Body of pancreas (tissue), 4 donors: ENCODE results near the gene CAMKK2. TPM values are rescaled to one million over a fixed set of nuclear protein-coding genes. Genes with fewer than 3 reads are reported as not detected.
"Not testable (repeated sequence)": the region's sequence is repeated elsewhere in the genome, so short reads cannot be mapped to it uniquely, and the experiment has no call there.

Experiments
- ATAC-seq: fragments of 150-250 bp; one replicate; pipeline ENCODE4 v1.9.1; 2016
- DNase-seq, 4 donors: peaks; one replicate each; pipeline ENCODE4 v3.0.0-alpha.2; 2019
- H3K27ac ChIP-seq, 4 donors: fragments of 200-600 bp; sonication (generic); 1 replicate in 3 of 4; 2 replicates in 1 of 4; pipeline versions ENCODE4 v1.5.1 to v1.6.1; 2016 to 2019; ENCODE audit warnings: mild to moderate bottlenecking in 1 of 4, mixed read lengths in 1 of 4, moderate library complexity in 1 of 4
- H3K27me3 ChIP-seq, 2 donors: fragments of 200-600 bp; sonication (generic); one replicate each; pipeline ENCODE4 v1.6.0; 2016; ENCODE audit warnings: mild to moderate bottlenecking in 1 of 2
- H3K36me3 ChIP-seq, 2 donors: fragments of 200-600 bp; sonication (generic); replicated peaks in 1 of 2; 2 replicates each; pipeline ENCODE4 v1.5.1; 2016; ENCODE audit warnings: low read depth in 2 of 2; ENCODE audit not compliant: insufficient read depth in 1 of 2
- H3K4me1 ChIP-seq: fragments of 200-600 bp; sonication (generic); one replicate; pipeline ENCODE4 v1.6.0; 2016
- H3K4me3 ChIP-seq, 2 donors: fragments of 200-600 bp; sonication (generic); 1 replicate in 1 of 2; 2 replicates in 1 of 2; pipeline ENCODE4 v1.5.1; 2016 to 2019
- H3K9me3 ChIP-seq, 3 donors: fragments of 200-600 bp; sonication (generic); 1 replicate in 2 of 3; 2 replicates in 1 of 3; pipeline ENCODE4 v1.5.1; 2016
- POLR2A ChIP-seq, 3 donors: fragments of 450-650 bp; IDR thresholded peaks; one replicate each; pipeline ENCODE4 v1.6.1; 2016; ENCODE audit warnings: antibody characterized with exemption in 3 of 3, mild to moderate bottlenecking in 2 of 3
- WGBS, 2 donors: methylation state at CpG; one replicate each; pipeline ENCODE4 v1.1.5; 2017; 5-methylcytosine and 5-hydroxymethylcytosine counted together
- intact Hi-C: fragments of 100-400 bp; cut with DNase I; formaldehyde crosslinking; loops from one replicate; pipeline ENCODE4 v1.15.1; 2023
- total RNA-seq, 2 donors: library from RNA; depleted of rRNA; stranded (reverse); fragments of >200 nt; gene quantifications; one replicate each; pipeline ENCODE4 v1.1.0, GENCODE V29; 2016
- TF ChIP-seq, protein P1 (sequence below), 7 experiments: fragments of 450-650 bp in 4 of 7; fragments of 200-600 bp in 3 of 7; sonication (generic) in 3 of 7; IDR thresholded peaks; one replicate each; pipeline ENCODE4 v1.5.1; 2016 to 2019; ENCODE audit warnings: antibody characterized with exemption in 7 of 7

Gene CAMKK2
- total RNA-seq, 2 donors from 2014 or later: 17.4 to 70.5 TPM

DNA sequence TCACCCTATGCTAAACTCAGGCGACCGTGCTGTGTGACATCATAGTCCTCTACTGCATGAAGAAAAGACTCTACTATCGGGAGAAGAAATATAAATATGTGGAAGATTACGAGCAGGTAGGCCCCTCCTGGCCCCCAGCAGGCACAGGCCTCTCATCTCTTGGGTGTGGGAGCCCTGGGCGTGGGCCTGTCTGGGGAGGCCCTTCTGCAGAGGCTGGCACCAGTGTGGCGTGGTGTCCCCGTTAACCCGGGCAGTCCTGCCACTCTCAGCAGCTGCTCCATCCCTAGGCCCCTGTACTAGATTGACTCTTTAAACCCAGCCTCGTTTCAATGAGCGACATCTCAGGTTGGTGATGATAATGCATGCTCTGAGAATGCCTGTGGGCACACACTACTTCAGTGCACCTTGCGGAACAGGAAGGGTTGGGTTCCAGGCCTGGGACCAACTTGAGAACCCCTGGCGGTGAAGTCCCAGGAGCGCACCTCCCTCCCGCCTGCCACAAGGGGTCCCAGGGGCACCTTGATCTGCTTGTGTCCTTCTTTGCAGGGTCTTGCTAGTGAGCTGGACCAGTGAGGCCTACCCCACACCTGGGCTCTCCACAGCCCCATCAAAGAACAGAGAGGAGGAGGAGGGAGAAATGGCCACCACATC is 63.4 kb downstream of the CAMKK2 start:
- WGBS, 2 donors: 84 to 99% methylated on average over 7 to 14 of the region's 14 CpGs
- intact Hi-C loops: no loop called here
- peaks cover 0 to 11% of the 10 kb centered on the region in 2 donors for H3K36me3 ChIP-seq
- H3K27me3 ChIP-seq: no peaks in the 10 kb centered on the region
- peaks cover 21% of the 10 kb centered on the region for H3K4me1 ChIP-seq
- H3K9me3 ChIP-seq: no peaks in the 10 kb centered on the region
- no peak overlapping the region for H3K4me3 ChIP-seq
- no peak for TF ChIP-seq POLR2A (IDR thresholded peaks at IDR 0.05)
- TF ChIP-seq, protein P1, sequence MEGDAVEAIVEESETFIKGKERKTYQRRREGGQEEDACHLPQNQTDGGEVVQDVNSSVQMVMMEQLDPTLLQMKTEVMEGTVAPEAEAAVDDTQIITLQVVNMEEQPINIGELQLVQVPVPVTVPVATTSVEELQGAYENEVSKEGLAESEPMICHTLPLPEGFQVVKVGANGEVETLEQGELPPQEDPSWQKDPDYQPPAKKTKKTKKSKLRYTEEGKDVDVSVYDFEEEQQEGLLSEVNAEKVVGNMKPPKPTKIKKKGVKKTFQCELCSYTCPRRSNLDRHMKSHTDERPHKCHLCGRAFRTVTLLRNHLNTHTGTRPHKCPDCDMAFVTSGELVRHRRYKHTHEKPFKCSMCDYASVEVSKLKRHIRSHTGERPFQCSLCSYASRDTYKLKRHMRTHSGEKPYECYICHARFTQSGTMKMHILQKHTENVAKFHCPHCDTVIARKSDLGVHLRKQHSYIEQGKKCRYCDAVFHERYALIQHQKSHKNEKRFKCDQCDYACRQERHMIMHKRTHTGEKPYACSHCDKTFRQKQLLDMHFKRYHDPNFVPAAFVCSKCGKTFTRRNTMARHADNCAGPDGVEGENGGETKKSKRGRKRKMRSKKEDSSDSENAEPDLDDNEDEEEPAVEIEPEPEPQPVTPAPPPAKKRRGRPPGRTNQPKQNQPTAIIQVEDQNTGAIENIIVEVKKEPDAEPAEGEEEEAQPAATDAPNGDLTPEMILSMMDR (IDR thresholded peaks at IDR 0.05): no peak
- no peak overlapping the region for H3K27ac ChIP-seq
- ATAC-seq: no peak
- no peak for DNase-seq

DNA sequence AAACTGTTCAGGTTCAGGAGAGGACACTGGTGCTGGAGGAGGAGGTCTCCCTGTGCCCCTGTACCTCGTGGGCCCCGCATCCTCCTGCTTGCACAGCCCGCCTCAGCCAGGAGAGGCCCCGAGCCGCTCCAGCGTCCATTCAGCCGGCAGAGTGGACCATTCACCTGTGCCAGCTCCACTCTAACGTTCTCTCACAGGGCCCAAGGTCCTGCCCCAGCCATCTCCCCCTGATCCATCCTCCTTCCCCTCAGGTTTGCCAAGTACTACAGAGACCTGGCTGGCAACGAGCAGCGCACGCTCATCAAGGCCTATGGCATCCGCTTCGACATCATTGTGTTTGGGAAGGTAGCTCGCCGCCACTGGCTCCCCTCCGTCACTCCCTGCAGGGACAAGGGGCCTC is 64.3 kb downstream of the CAMKK2 start:
- DNase-seq (no peak), ATAC-seq (no peak)
- intact Hi-C loops: no loop called here
- 86 to 90% methylated on average over 14 to 15 of the region's 16 CpGs for WGBS, 2 donors
- Histone ChIP-seq H3K4me3 (no peak overlapping the region), H3K27ac (no peak overlapping the region), H3K36me3 (peaks cover 0 to 11% of the 10 kb centered on the region in 2 donors), H3K4me1 (peaks cover 21% of the 10 kb centered on the region), H3K9me3 (no peaks in the 10 kb centered on the region), H3K27me3 (no peaks in the 10 kb centered on the region)
- TF ChIP-seq, protein P1 (IDR thresholded peaks at IDR 0.05): no peak
- no peak for TF ChIP-seq POLR2A (IDR thresholded peaks at IDR 0.05)

DNA sequence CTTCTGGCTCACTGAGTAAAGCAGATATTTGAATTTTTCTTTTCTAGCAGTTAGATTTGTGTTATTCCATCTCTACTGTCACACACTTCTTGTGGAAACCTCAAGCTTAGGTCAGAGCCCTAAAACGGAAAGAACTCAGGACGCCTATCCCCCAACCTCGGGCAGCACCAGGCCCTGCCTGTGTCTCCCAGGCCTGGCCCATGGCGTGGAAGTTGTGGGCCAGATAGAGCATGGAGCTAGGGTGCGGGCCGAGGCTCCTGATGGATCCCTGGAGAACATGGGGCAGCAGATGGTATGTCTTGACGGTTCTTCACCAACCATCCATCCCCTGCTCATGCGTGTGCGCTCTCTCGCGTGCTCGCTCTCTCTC is 66.0 kb downstream of the CAMKK2 start:
- TF ChIP-seq, protein P1 (IDR thresholded peaks at IDR 0.05): peak in 1 of 7 experiments; percentile 4
- no peak for TF ChIP-seq POLR2A (IDR thresholded peaks at IDR 0.05)
- no peaks in the 10 kb centered on the region for H3K9me3 ChIP-seq
- DNase-seq: no peak
- no peak overlapping the region for H3K27ac ChIP-seq
- 71 to 83% methylated on average over 10 to 12 of the region's 12 CpGs for WGBS, 2 donors
- no peaks in the 10 kb centered on the region for H3K27me3 ChIP-seq
- peaks cover 28% of the 10 kb centered on the region for H3K4me1 ChIP-seq
- no peak for ATAC-seq
- H3K4me3 ChIP-seq: no peak overlapping the region
- intact Hi-C loops: no loop called here
- H3K36me3 ChIP-seq: peaks cover 0 to 11% of the 10 kb centered on the region in 2 donors

DNA sequence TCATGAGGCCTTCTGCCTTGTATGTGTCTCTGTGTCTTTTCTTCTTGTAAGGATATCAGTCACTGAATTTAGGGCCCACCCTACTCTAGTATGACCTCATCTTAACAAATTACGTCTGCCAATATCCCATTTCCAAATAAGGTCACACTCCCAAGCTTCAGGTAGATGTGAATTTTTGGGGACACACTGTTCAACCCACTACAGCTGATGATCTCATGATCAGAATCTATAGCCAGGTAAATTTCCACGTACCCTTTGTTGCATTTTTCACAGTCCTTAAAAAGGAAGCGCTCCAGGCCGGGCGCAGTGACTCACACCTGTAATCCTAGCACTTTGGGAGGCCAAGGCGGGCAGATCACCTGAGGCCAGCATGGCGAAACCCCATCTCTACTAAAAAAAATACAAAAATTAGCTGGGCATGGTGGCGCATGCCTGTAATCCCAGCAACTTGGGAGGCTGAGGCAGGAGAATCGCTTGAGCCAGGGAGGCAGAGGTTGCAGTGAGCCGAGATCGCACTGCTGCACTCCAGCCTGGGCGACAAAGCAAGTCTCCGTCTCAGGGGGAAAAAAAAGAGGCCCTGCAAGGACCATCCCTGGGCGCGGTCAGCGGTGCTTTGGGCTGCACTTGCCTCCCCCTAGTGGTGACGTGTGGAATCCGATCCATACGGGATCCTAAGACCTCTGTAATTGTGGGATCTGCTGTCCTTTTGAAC is 66.5 kb downstream of the CAMKK2 start:
- ATAC-seq (peak; percentile 62), DNase-seq (peak; percentile 79 to 86 (median 80))
- Histone ChIP-seq H3K36me3 (peaks cover 0 to 11% of the 10 kb centered on the region in 2 donors), H3K4me1 (peaks cover 28% of the 10 kb centered on the region), H3K27ac (peak overlapping the region in 1 of 4 donors; percentile 24)
- H3K27me3 ChIP-seq, H3K9me3 ChIP-seq, intact Hi-C loops, H3K4me3 ChIP-seq: not testable (repeated sequence)
- TF ChIP-seq, protein P1 (IDR thresholded peaks at IDR 0.05): peak; percentile 73 to 87 (median 81)
- 45 to 51% methylated on average over 18 to 19 of the region's 19 CpGs for WGBS, 2 donors
